ENCODE results near the gene DHRS7C. TPM values are rescaled to one million over a fixed set of nuclear protein-coding genes. Genes with fewer than 3 reads are reported as not detected.
A peak's percentile ranks its signal among the peaks of the same experiment; 100 is the strongest.

DHRS7C gene
- total RNA-seq, 4 donors from 2014 or later, result 5.1 to 64.6 (median 42.2) TPM

DNA sequence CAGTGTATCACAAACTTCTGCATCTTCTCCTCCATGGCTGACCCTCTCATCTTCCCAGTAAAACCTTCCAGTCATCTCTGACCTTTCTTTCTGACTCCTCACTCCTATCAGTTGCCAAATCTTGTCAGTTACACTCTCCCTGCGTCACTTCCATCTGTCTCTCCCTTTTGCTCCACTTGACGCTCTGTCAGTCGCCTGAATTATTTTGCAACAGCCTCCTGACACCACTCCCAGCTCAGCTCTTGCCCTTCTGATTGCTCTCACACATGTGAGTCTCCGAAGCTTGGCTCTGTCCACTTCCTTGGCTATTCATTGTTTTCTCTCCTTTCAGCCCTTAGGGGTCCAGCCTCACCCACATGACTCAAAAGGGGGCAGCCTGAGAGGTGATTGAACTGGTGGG, 27.7 kb downstream of the DHRS7C start:
- TF ChIP-seq POLR2A (IDR thresholded peaks at IDR 0.05), result no peak
- TF ChIP-seq CTCF (IDR thresholded peaks at IDR 0.05 in 4 of 5, conservative IDR thresholded peaks at IDR 0.05 in 1 of 5), result no peak
- Histone ChIP-seq H3K4me1 (no peaks in the 10 kb centered on the region), H3K4me3 (no peak overlapping the region), H3K36me3 (no peaks in the 10 kb centered on the region), H3K27me3 (peaks cover 0 to 12% (median 0%) of the 10 kb centered on the region in 3 donors), H3K9me3 (no peaks in the 10 kb centered on the region), H3K27ac (no peak overlapping the region)
- peak in 1 of 2 donors; percentile 34 for DNase-seq
- in situ Hi-C loops (cut with MboI; ENCODE audit: low sequenced_read_pairs in 4 of 4) (no loop called here), intact Hi-C loops (cut with DNase I; ENCODE audit: low total_unique reads) (no loop called here)
- peak; percentile 51 to 58 for ATAC-seq

- no peak overlapping the region for H3K4me3 ChIP-seq
- H3K36me3 ChIP-seq, result no peaks in the 10 kb centered on the region
- TF ChIP-seq POLR2A (IDR thresholded peaks at IDR 0.05), result no peak
- peaks cover 0 to 15% (median 0%) of the 10 kb centered on the region in 3 donors for H3K27me3 ChIP-seq
- H3K27ac ChIP-seq, result no peak overlapping the region
- no peak for DNase-seq
- intact Hi-C loops (cut with DNase I; ENCODE audit: low total_unique reads) (no loop called here), in situ Hi-C loops (cut with MboI; ENCODE audit: low sequenced_read_pairs in 4 of 4) (no loop called here)
- ATAC-seq, result no peak
- no peaks in the 10 kb centered on the region for H3K4me1 ChIP-seq
- no peaks in the 10 kb centered on the region for H3K9me3 ChIP-seq
Measured at GRCh38 chr17:9760266-9760665, 31.1 kb downstream of the DHRS7C start.

- intact Hi-C loops (cut with DNase I; ENCODE audit: low total_unique reads) (no loop called here), in situ Hi-C loops (cut with MboI; ENCODE audit: low sequenced_read_pairs in 4 of 4) (no loop called here)
- H3K36me3 ChIP-seq, result no peaks in the 10 kb centered on the region
- no peak overlapping the region for H3K4me3 ChIP-seq
- H3K27me3 ChIP-seq, result peaks cover 2 to 9% (median 8%) of the 10 kb centered on the region in 3 donors
- H3K4me1 ChIP-seq, result no peaks in the 10 kb centered on the region
- DNase-seq (no peak), ATAC-seq (no peak)
- no peaks in the 10 kb centered on the region for H3K9me3 ChIP-seq
- TF ChIP-seq POLR2A (IDR thresholded peaks at IDR 0.05), result no peak
- TF ChIP-seq CTCF (IDR thresholded peaks at IDR 0.05 in 4 of 5, conservative IDR thresholded peaks at IDR 0.05 in 1 of 5), result no peak
- H3K27ac ChIP-seq, result no peak overlapping the region
Measured at GRCh38 chr17:9755083-9755482, 36.3 kb downstream of the DHRS7C start.

DNA sequence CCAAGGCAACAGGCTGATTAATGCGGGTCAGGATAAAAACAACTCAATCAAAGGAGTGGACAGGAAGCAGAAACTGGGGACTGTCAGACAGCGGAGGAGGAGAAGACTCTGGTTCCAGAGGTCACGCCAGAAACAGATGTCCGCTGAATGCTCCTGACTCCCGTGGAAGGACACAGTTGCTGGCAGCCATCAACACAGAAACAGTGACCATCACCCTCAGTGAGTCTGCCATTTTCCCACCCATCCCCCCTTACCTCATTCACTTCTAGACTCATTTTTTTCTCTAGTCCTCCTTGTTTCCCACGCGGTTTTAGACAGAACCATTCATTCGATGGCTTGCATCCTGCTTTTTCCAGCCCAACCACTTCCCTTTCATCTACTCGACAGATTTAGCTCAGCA, 40.9 kb downstream of the DHRS7C start:
- Histone ChIP-seq H3K4me1 (no peaks in the 10 kb centered on the region), H3K4me3 (no peak overlapping the region), H3K27me3 (peaks cover 3 to 8% (median 5%) of the 10 kb centered on the region in 3 donors), H3K27ac (peak overlapping the region in 1 of 4 donors; percentile 12), H3K9me3 (no peaks in the 10 kb centered on the region), H3K36me3 (no peaks in the 10 kb centered on the region)
- ATAC-seq (no peak), DNase-seq (no peak)
- TF ChIP-seq POLR2A (IDR thresholded peaks at IDR 0.05) (no peak), CTCF (IDR thresholded peaks at IDR 0.05 in 4 of 5, conservative IDR thresholded peaks at IDR 0.05 in 1 of 5) (no peak)
- intact Hi-C loops (cut with DNase I; ENCODE audit: low total_unique reads), result no loop called here
- in situ Hi-C loops (cut with MboI; ENCODE audit: low sequenced_read_pairs in 4 of 4), result no loop called here

- no peak for ATAC-seq
- in situ Hi-C loops (cut with MboI; ENCODE audit: low sequenced_read_pairs in 4 of 4) (loop anchor here in 3 of 4 donors (10.0 to 25.0 kb wide), 2 partner anchors 145 to 182 kb away; partner anchors contain the start of gene RCVRN (in 2 of the 3)), intact Hi-C loops (cut with DNase I; ENCODE audit: low total_unique reads) (loop anchor here (1.0 to 2.0 kb wide), 2 partner anchors 38 to 145 kb away; no protein-coding TSS in a partner anchor)
- Histone ChIP-seq H3K27ac (no peak overlapping the region), H3K36me3 (no peaks in the 10 kb centered on the region), H3K4me1 (no peaks in the 10 kb centered on the region), H3K27me3 (no peaks in the 10 kb centered on the region), H3K9me3 (no peaks in the 10 kb centered on the region), H3K4me3 (no peak overlapping the region)
- TF ChIP-seq POLR2A (IDR thresholded peaks at IDR 0.05) (no peak), CTCF (IDR thresholded peaks at IDR 0.05 in 4 of 5, conservative IDR thresholded peaks at IDR 0.05 in 1 of 5) (no peak)
- no peak for DNase-seq
Measured at GRCh38 chr17:9729735-9730420, 61.5 kb downstream of the DHRS7C start.
